C4-2B (cell line): ENCODE measurements around the gene COL4A1.

Experiments used
- CTCF ChIP-seq: fragments of 450-650 bp; conservative IDR thresholded peaks from 2 replicates; pipeline ENCODE4 v1.5.1; 2017; ENCODE audit warnings: mild to moderate bottlenecking
- ZFX ChIP-seq: fragments of 450-650 bp; IDR thresholded peaks from 2 replicates; pipeline ENCODE4 v1.6.1; 2017

GRCh38 chr13:110314516-110315245, 7.7 kb upstream of the COL4A1 start:
- TF ChIP-seq CTCF (no peak), ZFX (no peak)
